GM23248 (cell line): ENCODE results near the gene CLCN4. TPM values are rescaled to one million over a fixed set of nuclear protein-coding genes. Genes with fewer than 3 reads are reported as not detected.

Experiments
- DNase-seq: peaks from one replicate; pipeline ENCODE4 v3.0.0-alpha.2; 2015
- H2AFZ ChIP-seq: fragments of 200-600 bp; sonication (generic); 2 replicates; pipeline ENCODE4 v1.6.1; 2016; ENCODE audit warnings: antibody characterized with exemption
- H3F3A ChIP-seq: fragments of 200-600 bp; sonication (generic); 2 replicates; pipeline ENCODE4 v1.6.1; 2016; ENCODE audit warnings: mild to moderate bottlenecking, antibody characterized with exemption, mixed run types; ENCODE audit not compliant: insufficient read depth
- H3K27ac ChIP-seq: fragments of 200-600 bp; sonication (generic); 2 replicates; pipeline ENCODE4 v1.5.1; 2016; ENCODE audit warnings: mild to moderate bottlenecking
- H3K27me3 ChIP-seq: fragments of 200-600 bp; sonication (generic); replicated peaks from 2 replicates; pipeline ENCODE4 v1.6.1; 2016; ENCODE audit warnings: mild to moderate bottlenecking; ENCODE audit not compliant: insufficient read depth
- H3K36me3 ChIP-seq: fragments of 200-600 bp; sonication (generic); 2 replicates; pipeline ENCODE4 v1.6.1; 2016; ENCODE audit warnings: low read depth, mild to moderate bottlenecking
- H3K4me1 ChIP-seq: fragments of 200-600 bp; sonication (generic); 2 replicates; pipeline ENCODE4 v1.6.1; 2016; ENCODE audit warnings: mild to moderate bottlenecking; ENCODE audit not compliant: insufficient read depth
- H3K4me2 ChIP-seq: fragments of 200-600 bp; sonication (generic); one replicate; pipeline ENCODE4 v1.6.1; 2016; ENCODE audit warnings: mild to moderate bottlenecking; ENCODE audit not compliant: unreplicated experiment
- H3K4me3 ChIP-seq: fragments of 200-600 bp; sonication (generic); 2 replicates; pipeline ENCODE4 v1.5.1; 2016; ENCODE audit warnings: mild to moderate bottlenecking
- H3K79me2 ChIP-seq: fragments of 200-600 bp; sonication (generic); 2 replicates; pipeline ENCODE4 v1.6.1; 2016; ENCODE audit warnings: mild to moderate bottlenecking; ENCODE audit not compliant: insufficient read depth
- H3K9ac ChIP-seq: fragments of 200-600 bp; sonication (generic); 2 replicates; pipeline ENCODE4 v1.6.1; 2016; ENCODE audit warnings: mild to moderate bottlenecking
- H3K9me2 ChIP-seq: fragments of 200-600 bp; sonication (generic); 2 replicates; pipeline ENCODE4 v1.6.1; 2016; ENCODE audit warnings: mixed run types, mild to moderate bottlenecking, moderate library complexity; ENCODE audit not compliant: insufficient read depth
- H3K9me3 ChIP-seq: fragments of 200-600 bp; sonication (generic); one replicate; pipeline ENCODE4 v1.6.1; 2017; ENCODE audit warnings: low read depth
- H4K20me1 ChIP-seq: fragments of 200-600 bp; sonication (generic); 2 replicates; pipeline ENCODE4 v1.6.0; 2016; ENCODE audit not compliant: insufficient read depth
- EZH2 ChIP-seq: fragments of 200-600 bp; sonication (generic); IDR thresholded peaks from 2 replicates; pipeline ENCODE4 v1.6.1; 2018; ENCODE audit warnings: antibody characterized with exemption, mild to moderate bottlenecking; ENCODE audit not compliant: insufficient read depth, poor library complexity, severe bottlenecking
- EZH2phosphoT487 ChIP-seq: fragments of 200-600 bp; sonication (generic); IDR thresholded peaks from 2 replicates; pipeline ENCODE4 v1.6.1; 2018; ENCODE audit warnings: antibody characterized with exemption, moderate library complexity, mild to moderate bottlenecking, low read depth; ENCODE audit not compliant: insufficient read depth
- WGBS, 2 experiments: methylation state at CpG; one replicate each; pipeline ENCODE4 v1.1.6; 2015 to 2017; ENCODE audit warnings: low lambda C conversion rate in 2 of 2, low coverage in 1 of 2; ENCODE audit errors: missing lambda C conversion rate in 2 of 2; 5-methylcytosine and 5-hydroxymethylcytosine counted together
- in situ Hi-C: fragments of 300-500 bp; cut with MboI; formaldehyde crosslinking; loops from 2 replicates; pipeline ENCODE4 v1.15.0; 2020
- polyA plus RNA-seq: library from polyadenylated mRNA; unstranded; fragments of >200 nt; fragmentation: Nextera tagmentation; extraction: Ambion mirVana; gene quantifications from 2 replicates; pipeline ENCODE4 v1.2.1, GENCODE V29; 2016
- total RNA-seq: library from RNA; depleted of rRNA; stranded (reverse); fragments of >200 nt; shearing (Covaris generic); gene quantifications from 2 replicates; pipeline ENCODE4 v1.2.3, GENCODE V29; 2014

The CLCN4 gene
- total and polyA plus RNA-seq, 2 experiments from 2014 or later: 0.29 to 0.97 TPM

DNA sequence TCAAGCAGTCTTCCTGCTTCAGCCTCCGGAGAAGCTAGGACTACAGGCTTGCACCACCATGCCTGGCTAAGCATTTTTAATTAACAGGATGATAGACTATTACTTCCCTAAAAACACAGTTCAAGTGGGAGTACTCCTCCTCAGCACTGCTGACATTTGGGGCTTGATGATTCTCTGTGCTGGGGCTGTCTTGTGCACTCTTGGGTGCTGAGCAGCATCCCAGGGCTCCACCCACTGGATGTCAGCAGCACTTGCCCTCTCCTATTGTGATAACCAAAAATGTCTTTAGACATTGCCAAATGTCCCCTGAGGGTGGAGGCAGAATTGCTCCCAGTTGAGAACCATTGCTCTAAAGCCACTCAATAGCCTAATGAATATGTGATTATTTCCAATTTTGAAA lies 60.4 kb downstream of the CLCN4 start:
- no peak overlapping the region for H2AFZ ChIP-seq
- in situ Hi-C loops: loop anchor here (25.0 kb wide), 2 partner anchors 270 to 395 kb away; partner anchors contain the start of gene MID1
- no peaks in the 10 kb centered on the region for H3K9me3 ChIP-seq
- no peak overlapping the region for H3K27ac ChIP-seq
- no peak overlapping the region for H3K4me3 ChIP-seq
- no peak overlapping the region for H3K9ac ChIP-seq
- no peaks in the 10 kb centered on the region for H3K27me3 ChIP-seq
- no peaks in the 10 kb centered on the region for H4K20me1 ChIP-seq
- no peaks in the 10 kb centered on the region for H3K9me2 ChIP-seq
- no peak overlapping the region for H3K4me2 ChIP-seq
- no peaks in the 10 kb centered on the region for H3K36me3 ChIP-seq
- no peaks in the 10 kb centered on the region for H3K79me2 ChIP-seq
- no peaks in the 10 kb centered on the region for H3K4me1 ChIP-seq
- H3F3A ChIP-seq: no peaks in the 10 kb centered on the region
- WGBS, 2 experiments: 82% methylated on average over 1 of the region's 1 CpG; no CpG with 5 or more reads in 1 of the 2 experiments
- TF ChIP-seq EZH2: no peak
- no peak for TF ChIP-seq EZH2phosphoT487
- DNase-seq: no peak

DNA sequence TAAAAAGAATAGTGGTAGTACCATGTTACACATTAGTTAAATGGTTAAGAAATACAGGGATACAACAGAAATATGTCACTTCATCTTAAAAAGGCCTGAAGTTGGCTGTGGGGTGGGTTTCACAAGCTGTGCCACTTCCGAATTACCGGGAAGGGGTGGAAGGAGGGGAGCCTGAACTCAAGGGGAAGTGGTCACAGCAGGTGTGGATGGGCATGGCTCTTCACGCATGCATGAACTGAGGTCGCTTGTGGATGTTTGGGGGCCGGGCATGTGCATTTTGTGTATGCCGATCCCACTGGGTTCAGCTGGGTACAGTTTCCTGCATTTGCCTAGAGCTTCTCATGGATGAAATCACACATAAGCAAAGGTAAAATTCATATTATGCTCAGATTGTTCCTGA lies 64.9 kb downstream of the CLCN4 start:
- in situ Hi-C loops: loop anchor here (25.0 kb wide), 2 partner anchors 266 to 391 kb away; partner anchors contain the start of gene MID1
- Histone ChIP-seq H3K27ac (no peak overlapping the region), H3K9ac (no peak overlapping the region), H3K4me3 (no peak overlapping the region), H3K9me3 (no peaks in the 10 kb centered on the region), H4K20me1 (no peaks in the 10 kb centered on the region), H3K4me1 (no peaks in the 10 kb centered on the region), H3K36me3 (no peaks in the 10 kb centered on the region), H3K4me2 (no peak overlapping the region), H3K27me3 (no peaks in the 10 kb centered on the region), H2AFZ (no peak overlapping the region), H3K9me2 (no peaks in the 10 kb centered on the region), H3K79me2 (no peaks in the 10 kb centered on the region), H3F3A (no peaks in the 10 kb centered on the region)
- whole genome bisulfite sequencing, 2 experiments: 96 to 97% methylated on average over 6 of the region's 6 CpGs
- no peak for TF ChIP-seq EZH2
- DNase-seq: no peak

DNA sequence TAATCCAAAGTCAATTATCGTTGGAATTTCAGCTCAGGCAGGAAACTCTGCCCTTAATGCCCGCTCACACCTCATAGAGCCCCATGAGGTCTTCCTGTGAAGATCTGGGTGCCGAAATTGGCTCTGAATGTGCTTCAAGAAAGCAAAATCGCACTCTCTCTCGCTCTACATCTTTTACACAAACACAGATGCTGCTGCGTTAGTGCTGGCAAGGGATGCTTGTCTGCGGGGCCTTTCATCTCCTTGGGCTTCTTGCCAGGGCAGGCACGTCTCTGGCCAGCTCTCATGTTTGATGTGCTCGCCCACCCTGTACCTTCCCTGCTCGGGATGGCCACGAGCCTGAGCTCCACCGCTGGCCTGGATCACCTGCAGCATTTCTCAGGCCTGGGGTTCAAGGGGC lies 66.5 kb downstream of the CLCN4 start:
- Histone ChIP-seq H3K27me3 (no peaks in the 10 kb centered on the region), H3K9ac (no peak overlapping the region), H3K79me2 (no peaks in the 10 kb centered on the region), H2AFZ (no peak overlapping the region), H3K9me3 (no peaks in the 10 kb centered on the region), H3K36me3 (no peaks in the 10 kb centered on the region), H3K4me1 (no peaks in the 10 kb centered on the region), H4K20me1 (no peaks in the 10 kb centered on the region), H3F3A (no peaks in the 10 kb centered on the region), H3K4me2 (no peak overlapping the region), H3K27ac (no peak overlapping the region), H3K4me3 (no peak overlapping the region), H3K9me2 (no peaks in the 10 kb centered on the region)
- WGBS, 2 experiments: 64 to 69% methylated on average over 8 to 12 of the region's 12 CpGs
- DNase-seq: no peak
- TF ChIP-seq EZH2phosphoT487 (no peak), EZH2 (no peak)
- in situ Hi-C loops: loop anchor here (25.0 kb wide), 2 partner anchors 264 to 389 kb away; partner anchors contain the start of gene MID1

DNA sequence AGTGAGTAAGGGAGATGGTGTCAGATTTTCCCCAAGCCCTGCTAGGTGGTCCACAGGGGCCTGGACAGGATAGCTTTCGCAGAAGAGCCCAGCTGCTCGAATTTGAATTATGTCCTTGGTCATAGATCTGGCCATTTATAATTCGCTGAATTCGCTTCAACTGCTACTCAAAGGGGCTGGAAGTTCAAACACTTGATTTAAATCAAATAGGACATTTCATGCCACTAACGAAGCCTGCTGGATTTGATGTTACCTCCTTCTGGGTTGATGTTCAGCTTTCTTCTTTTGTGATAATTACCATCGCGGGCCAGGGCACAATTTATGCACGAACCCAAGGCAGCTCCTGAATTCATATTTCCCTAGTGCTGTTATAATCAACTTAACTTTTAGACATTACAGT lies 67.0 kb downstream of the CLCN4 start:
- Histone ChIP-seq H3K9me2 (no peaks in the 10 kb centered on the region), H3K4me1 (no peaks in the 10 kb centered on the region), H4K20me1 (no peaks in the 10 kb centered on the region), H3F3A (no peaks in the 10 kb centered on the region), H3K9me3 (no peaks in the 10 kb centered on the region), H3K4me3 (no peak overlapping the region), H3K4me2 (no peak overlapping the region), H2AFZ (no peak overlapping the region), H3K79me2 (no peaks in the 10 kb centered on the region), H3K27ac (no peak overlapping the region), H3K27me3 (no peaks in the 10 kb centered on the region), H3K36me3 (no peaks in the 10 kb centered on the region), H3K9ac (no peak overlapping the region)
- in situ Hi-C loops: loop anchor here (25.0 kb wide), 2 partner anchors 264 to 389 kb away; partner anchors contain the start of gene MID1
- 97% methylated on average over 8 of the region's 8 CpGs for WGBS, 2 experiments
- no peak for DNase-seq
- no peak for TF ChIP-seq EZH2
- TF ChIP-seq EZH2phosphoT487: no peak

DNA sequence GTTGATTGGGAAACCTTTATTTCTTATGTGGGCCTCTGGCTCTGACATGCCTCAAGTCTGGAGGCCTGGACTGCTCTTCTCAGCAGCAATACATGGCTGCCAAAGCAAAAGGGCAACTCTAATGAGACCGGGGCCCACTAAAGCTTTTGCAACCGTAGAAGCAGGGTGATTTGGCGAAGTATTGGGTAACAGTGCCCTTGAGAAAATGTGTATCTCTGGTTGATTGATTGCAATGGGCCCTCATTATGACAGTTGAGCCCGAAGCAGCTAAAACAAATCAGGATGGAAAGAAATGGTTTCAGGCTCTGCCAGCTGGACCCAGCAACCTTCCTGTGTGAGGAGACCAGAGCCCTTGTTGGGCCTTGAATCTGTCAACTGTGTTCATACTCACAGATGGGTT lies 73.4 kb downstream of the CLCN4 start:
- Histone ChIP-seq H3K9me2 (no peaks in the 10 kb centered on the region), H2AFZ (no peak overlapping the region), H3K9ac (no peak overlapping the region), H4K20me1 (no peaks in the 10 kb centered on the region), H3K9me3 (no peaks in the 10 kb centered on the region), H3K79me2 (no peaks in the 10 kb centered on the region), H3K36me3 (no peaks in the 10 kb centered on the region), H3F3A (no peaks in the 10 kb centered on the region), H3K4me1 (0 out of 2 replicates have a peak, but pooled peaks cover 3% of the 10 kb centered on the region), H3K4me3 (no peak overlapping the region), H3K27ac (no peak overlapping the region), H3K4me2 (no peak overlapping the region), H3K27me3 (no peaks in the 10 kb centered on the region)
- DNase-seq: no peak
- TF ChIP-seq EZH2 (no peak), EZH2phosphoT487 (no peak)
- WGBS, 2 experiments: 29 to 40% methylated on average over 3 to 4 of the region's 4 CpGs
- in situ Hi-C loops: no loop called here
